H1 (cell line): ENCODE data around the gene ARHGAP28. TPM values are rescaled to one million over a fixed set of nuclear protein-coding genes. Genes with fewer than 3 reads are reported as not detected.

ENCODE experiments used
- FOSL1 ChIP-seq: IDR thresholded peaks from 2 replicates; pipeline ENCODE4 v1.6.1; 2011; ENCODE audit warnings: mild to moderate bottlenecking, low read depth, low read length, moderate library complexity; ENCODE audit not compliant: insufficient read depth
- POLR2A ChIP-seq, 2 experiments: IDR thresholded peaks; 1 replicate in 1 of 2; 2 replicates in 1 of 2; pipeline ENCODE4 v1.6.1; 2011; ENCODE audit warnings: low read depth in 2 of 2, low read length in 2 of 2, mild to moderate bottlenecking in 2 of 2; ENCODE audit errors: control extremely low read depth in 1 of 2
- SUZ12 ChIP-seq: fragments of 200-600 bp; sonication (generic); IDR thresholded peaks from 2 replicates; pipeline ENCODE4 v1.6.1; 2012; ENCODE audit warnings: mild to moderate bottlenecking, inconsistent platforms, low read length, moderate library complexity, mixed read lengths
- polyA plus RNA-seq, 7 experiments: library from polyadenylated mRNA; depleted of rRNA in 3 of 7; stranded (reverse) in 5 of 7; unstranded in 2 of 7; fragments of >200 nt in 5 of 7; fragments of 200-250 nt in 2 of 7; gene quantifications; 1 replicate in 5 of 7; 2 replicates in 1 of 7; 4 replicates in 1 of 7; pipeline versions ENCODE4 v1.2.1 to v1.2.3, GENCODE V29; 2011 to 2013; ENCODE audit warnings: missing spikeins in 2 of 7, mixed read lengths in 2 of 7
- total RNA-seq: library from RNA; stranded (reverse); fragmentation: NEBNext Ultra II Directional; extraction: Animal tissue kit (Norgen Biotek cat#: 25700); gene quantifications from 2 replicates; pipeline ENCODE4 v1.2.1, GENCODE V29; 2021

Gene ARHGAP28
- total and polyA plus RNA-seq, 2 of the 8 experiments (the other 6 are each of a cell fraction or from before 2014, with no cell fraction given), result 2.9 to 14.4 TPM

DNA sequence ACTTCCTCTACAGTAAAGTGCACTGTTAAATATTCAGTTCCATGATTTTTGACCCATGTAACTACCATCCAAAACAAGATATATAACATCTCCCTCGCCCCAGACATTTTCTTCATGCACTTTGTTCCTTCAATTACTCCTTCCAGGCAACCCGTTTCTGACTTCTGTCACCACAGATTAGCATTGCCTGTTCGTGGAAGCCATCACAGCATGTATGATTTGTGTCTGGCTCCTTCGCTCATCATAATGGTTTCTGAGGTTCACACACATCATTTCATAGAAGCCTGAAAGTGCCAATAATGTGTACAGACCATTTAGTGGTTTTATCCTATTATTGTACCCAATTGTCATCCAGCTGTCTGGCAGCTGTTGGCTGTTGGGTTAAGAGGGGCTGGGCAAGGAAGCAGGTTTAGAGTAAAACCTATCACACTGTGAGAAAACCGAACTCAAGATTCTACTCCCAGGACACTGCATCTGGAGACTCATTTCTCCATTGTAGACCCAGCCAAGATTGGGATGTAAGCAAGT lies 16.1 kb downstream of the ARHGAP28 start (continued):
- TF ChIP-seq FOSL1 (no peak), SUZ12 (no peak), POLR2A (IDR thresholded peaks at IDR 0.05; ENCODE audit: control extremely low read depth in 1 of 2, low read depth in 2 of 2, low read length in 2 of 2) (no peak)
